Activated naive CD8-positive, alpha-beta T cell treated with anti-CD3 and anti-CD28 coated beads, Interleukin-2, amount 10 ng/mL, durations not matched to agents 7 days and 5 days (primary cell): ENCODE measurements around the gene BICRAL. TPM values are rescaled to one million over a fixed set of nuclear protein-coding genes. Genes with fewer than 3 reads are reported as not detected.
"Not testable (repeated sequence)": the region's sequence is repeated elsewhere in the genome, so short reads cannot be mapped to it uniquely, and the experiment has no call there.

Experiments
- ATAC-seq: fragments of 150-1000 bp; cut with Tn5 transposase; one replicate; pipeline ENCODE4 v1.10.0; 2021; ENCODE audit warnings: low read depth, moderate library complexity
- POLR2A ChIA-PET: fragments of 350-600 bp; sonication (Branson Sonifier 250); formaldehyde crosslinking; loops from one replicate; lab custom pipeline; 2021; ENCODE audit warnings: antibody characterized with exemption; lab: Charles Lee
- DNase-seq: peaks from one replicate; pipeline ENCODE4 v3.0.0; 2021
- H3K27ac Mint-ChIP-seq: one replicate; pipeline ENCODE4 v1.8.0; 2022; ENCODE audit warnings: mild to moderate bottlenecking, mixed read lengths
- H3K27me3 Mint-ChIP-seq: one replicate; pipeline ENCODE4 v1.8.0; 2022; ENCODE audit warnings: mild to moderate bottlenecking, moderate library complexity, mixed read lengths
- H3K36me3 Mint-ChIP-seq: one replicate; pipeline ENCODE4 v1.8.0; 2021; ENCODE audit warnings: mild to moderate bottlenecking, mixed read lengths
- H3K4me1 Mint-ChIP-seq: one replicate; pipeline ENCODE4 v1.8.0; 2021; ENCODE audit warnings: mixed read lengths
- H3K4me3 Mint-ChIP-seq: one replicate; pipeline ENCODE4 v1.8.0; 2022; ENCODE audit warnings: mild to moderate bottlenecking, moderate library complexity, mixed read lengths
- H3K9me3 Mint-ChIP-seq: one replicate; pipeline ENCODE4 v1.8.0; 2021; ENCODE audit warnings: mixed read lengths
- total RNA-seq, 2 experiments: library from RNA; stranded (reverse); gene quantifications; one replicate each; pipeline ENCODE4 v1.2.3, GENCODE V29; 2021

Gene BICRAL
- total RNA-seq, 2 experiments from 2014 or later: 28.3 to 29.6 TPM

DNA sequence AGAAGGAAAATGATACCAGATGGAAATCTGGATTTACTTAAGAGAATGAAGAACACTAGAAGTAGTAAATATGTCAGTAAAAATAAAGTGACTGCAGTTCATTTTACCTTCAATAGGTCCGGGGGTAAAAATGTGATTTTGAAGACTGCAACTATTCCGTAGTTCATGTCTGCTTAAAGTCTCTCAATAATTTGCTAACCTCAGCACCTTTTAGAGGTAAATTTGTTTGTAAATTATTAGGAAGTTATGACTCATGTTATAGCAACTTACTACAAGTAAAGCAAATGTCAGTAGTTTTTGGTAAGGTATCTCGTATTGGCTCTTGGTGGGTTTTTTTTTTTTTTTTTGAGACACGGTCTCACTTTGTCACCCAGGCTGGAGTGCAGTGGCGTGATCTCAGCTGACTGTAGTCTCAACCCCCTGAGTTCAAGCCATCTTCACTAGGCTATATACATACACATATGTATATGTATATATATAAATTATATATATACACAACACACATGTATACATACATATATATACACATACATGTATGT is 32.1 kb downstream of the BICRAL start:
- POLR2A ChIA-PET: no interaction called here

GRCh38 chr6:42815726-42816125 is 33.9 kb downstream of the BICRAL start:
- POLR2A ChIA-PET: interaction anchor here (0.7 kb wide), 1 partner anchor 33 kb away, joined by 3 read pairs; no protein-coding TSS in a partner anchor
- not testable (repeated sequence) for H3K4me1 Mint-ChIP-seq, H3K27ac Mint-ChIP-seq, H3K4me3 Mint-ChIP-seq, ATAC-seq, DNase-seq, H3K9me3 Mint-ChIP-seq, H3K27me3 Mint-ChIP-seq
- H3K36me3 Mint-ChIP-seq: peaks cover 13% of the 10 kb centered on the region

More for the DNA sequence above, 32.1 kb downstream of the BICRAL start:
- Mint-ChIP-seq H3K27ac (no peak overlapping the region), H3K36me3 (peaks cover 9% of the 10 kb centered on the region), H3K4me3 (no peak overlapping the region), H3K27me3 (no peaks in the 10 kb centered on the region), H3K4me1 (no peaks in the 10 kb centered on the region), H3K9me3 (no peaks in the 10 kb centered on the region)
- ATAC-seq: no peak
- no peak for DNase-seq

DNA sequence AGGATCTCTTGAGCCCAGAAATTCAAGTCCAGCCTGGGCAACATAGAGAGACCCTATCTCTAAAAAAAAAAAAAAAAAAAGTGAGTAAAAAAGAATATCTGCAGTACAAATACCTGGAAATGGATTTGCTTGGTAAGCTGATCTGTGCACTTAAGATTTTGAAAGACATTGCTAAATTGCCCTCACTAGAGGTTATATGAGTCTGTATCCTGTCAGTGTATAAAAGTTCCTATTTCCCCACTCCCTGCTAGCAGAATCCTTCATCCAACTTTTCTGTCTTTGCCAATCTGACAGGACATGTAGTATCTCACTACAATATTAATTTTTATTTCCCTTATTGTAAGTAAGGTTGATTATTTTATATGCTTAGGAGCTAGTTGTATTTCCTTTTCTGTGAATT is 36.1 kb downstream of the BICRAL start:
- POLR2A ChIA-PET: interaction anchor here (0.8 to 1.0 kb wide), 2 partner anchors 27 to 72 kb away, joined by 3 to 5 read pairs; partner anchors contain the start of gene TBCC
- peaks cover 15% of the 10 kb centered on the region for H3K36me3 Mint-ChIP-seq
- H3K4me3 Mint-ChIP-seq: no peak overlapping the region
- H3K27me3 Mint-ChIP-seq: no peaks in the 10 kb centered on the region
- H3K4me1 Mint-ChIP-seq: peaks cover 10% of the 10 kb centered on the region
- no peak for DNase-seq
- no peak for ATAC-seq
- no peak overlapping the region for H3K27ac Mint-ChIP-seq
- H3K9me3 Mint-ChIP-seq: no peaks in the 10 kb centered on the region

DNA sequence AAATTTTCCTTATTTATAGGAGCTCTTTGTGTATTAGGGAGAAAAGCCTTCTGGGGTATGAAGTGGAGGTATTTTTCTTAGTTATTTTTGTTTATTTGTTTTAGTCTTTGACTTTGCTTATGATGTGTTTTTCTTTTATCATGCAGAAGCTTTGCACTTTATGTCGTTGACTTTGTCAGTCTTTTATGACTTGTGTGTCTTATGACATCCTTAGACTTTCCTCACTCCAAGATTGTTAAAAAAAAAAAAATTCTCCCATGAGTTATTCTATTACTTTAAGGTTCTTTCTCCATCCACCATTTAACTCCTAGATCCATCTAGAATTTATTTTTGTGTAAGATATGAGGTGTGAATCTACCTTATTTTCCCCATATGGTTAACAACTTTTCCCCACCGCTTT is 36.6 kb downstream of the BICRAL start:
- H3K4me1 Mint-ChIP-seq: peaks cover 10% of the 10 kb centered on the region

DNA sequence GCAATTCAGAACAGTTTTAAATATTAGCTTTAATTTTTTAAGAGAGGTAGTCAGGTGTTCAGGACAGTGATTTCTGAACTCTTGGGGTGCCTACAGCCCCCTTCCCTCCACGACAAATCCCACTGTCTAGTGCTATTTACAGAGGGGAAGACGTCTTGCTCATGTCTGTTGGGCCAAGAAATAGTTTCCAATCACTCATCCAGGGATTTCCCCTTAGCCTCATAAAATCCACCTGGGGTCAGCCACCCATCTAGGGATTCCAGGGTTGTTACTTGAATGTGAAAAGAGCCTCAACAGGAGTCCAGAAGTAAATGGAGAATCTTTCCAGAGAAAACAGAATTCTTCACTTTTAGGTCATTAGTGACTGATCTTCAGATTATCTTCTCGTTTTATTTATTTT is 37.0 kb downstream of the BICRAL start:
- DNase-seq (no peak), ATAC-seq (no peak)
- Mint-ChIP-seq H3K4me3 (no peak overlapping the region), H3K27ac (no peak overlapping the region), H3K36me3 (peaks cover 11% of the 10 kb centered on the region), H3K27me3 (no peaks in the 10 kb centered on the region), H3K4me1 (peaks cover 10% of the 10 kb centered on the region), H3K9me3 (no peaks in the 10 kb centered on the region)
- POLR2A ChIA-PET: interaction anchor here (1.0 kb wide), 1 partner anchor 28 kb away, joined by 5 read pairs; no protein-coding TSS in a partner anchor

More for the DNA sequence above, 36.6 kb downstream of the BICRAL start:
- H3K36me3 Mint-ChIP-seq: peaks cover 12% of the 10 kb centered on the region
- no peak for DNase-seq
- H3K9me3 Mint-ChIP-seq: no peaks in the 10 kb centered on the region
- POLR2A ChIA-PET: interaction anchor here (0.8 to 1.0 kb wide), 2 partner anchors 28 to 72 kb away, joined by 3 to 5 read pairs; partner anchors contain the start of gene TBCC
- H3K27ac Mint-ChIP-seq: no peak overlapping the region
- H3K27me3 Mint-ChIP-seq: no peaks in the 10 kb centered on the region
- H3K4me3 Mint-ChIP-seq: no peak overlapping the region
- no peak for ATAC-seq

GRCh38 chr6:42819803-42820511 is 38.1 kb downstream of the BICRAL start:
- ATAC-seq (peak; percentile 86), DNase-seq (no peak)
- Mint-ChIP-seq H3K36me3 (peaks cover 11% of the 10 kb centered on the region), H3K9me3 (no peaks in the 10 kb centered on the region), H3K4me1 (peaks cover 10% of the 10 kb centered on the region), H3K27ac (no peak overlapping the region), H3K4me3 (no peak overlapping the region), H3K27me3 (no peaks in the 10 kb centered on the region)
- POLR2A ChIA-PET: interaction anchor here (0.7 kb wide), 1 partner anchor 31 kb away, joined by 3 read pairs; no protein-coding TSS in a partner anchor

- Mint-ChIP-seq H3K4me3 (no peak overlapping the region), H3K27ac (peak overlapping the region; percentile 74), H3K4me1 (peaks cover 10% of the 10 kb centered on the region), H3K36me3 (peaks cover 13% of the 10 kb centered on the region), H3K27me3 (no peaks in the 10 kb centered on the region), H3K9me3 (no peaks in the 10 kb centered on the region)
- no peak for ATAC-seq
- DNase-seq: no peak
- POLR2A ChIA-PET: no interaction called here
These were observed 38.9 kb downstream of the BICRAL start for GRCh38 chr6:42820512-42821340.

- no peaks in the 10 kb centered on the region for H3K9me3 Mint-ChIP-seq
- H3K27me3 Mint-ChIP-seq: no peaks in the 10 kb centered on the region
- no peak for DNase-seq
- POLR2A ChIA-PET: no interaction called here
- H3K4me3 Mint-ChIP-seq: no peak overlapping the region
- peaks cover 10% of the 10 kb centered on the region for H3K4me1 Mint-ChIP-seq
- peaks cover 13% of the 10 kb centered on the region for H3K36me3 Mint-ChIP-seq
- ATAC-seq: no peak
- no peak overlapping the region for H3K27ac Mint-ChIP-seq
These were observed 39.5 kb downstream of the BICRAL start for GRCh38 chr6:42821341-42821668.

DNA sequence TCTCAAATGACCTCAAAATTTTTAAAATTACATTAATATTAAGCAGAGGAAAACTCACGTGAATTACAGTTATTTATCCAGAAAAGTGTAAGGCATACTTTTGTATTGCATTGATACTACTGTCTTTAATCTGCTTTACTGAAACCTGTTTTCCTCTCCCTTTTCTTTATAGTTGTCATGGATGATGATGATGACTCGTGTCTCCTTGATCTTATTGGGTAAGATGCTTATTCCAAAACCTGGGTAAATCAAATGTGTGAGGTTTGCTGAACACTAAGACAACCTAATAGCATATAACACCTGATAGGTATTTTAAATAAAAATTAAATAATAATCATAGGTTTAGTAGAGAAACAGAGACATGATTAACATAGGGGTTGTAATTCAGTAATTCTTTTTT is 40.0 kb downstream of the BICRAL start:
- POLR2A ChIA-PET: no interaction called here
- no peak for DNase-seq
- no peak overlapping the region for H3K4me3 Mint-ChIP-seq
- peaks cover 10% of the 10 kb centered on the region for H3K4me1 Mint-ChIP-seq
- ATAC-seq: no peak
- H3K36me3 Mint-ChIP-seq: peaks cover 17% of the 10 kb centered on the region
- H3K27me3 Mint-ChIP-seq: no peaks in the 10 kb centered on the region
- H3K9me3 Mint-ChIP-seq: no peaks in the 10 kb centered on the region
- no peak overlapping the region for H3K27ac Mint-ChIP-seq

- Mint-ChIP-seq H3K4me3 (no peak overlapping the region), H3K4me1 (no peaks in the 10 kb centered on the region), H3K27me3 (no peaks in the 10 kb centered on the region), H3K9me3 (no peaks in the 10 kb centered on the region), H3K36me3 (peaks cover 32% of the 10 kb centered on the region), H3K27ac (no peak overlapping the region)
- ATAC-seq (no peak), DNase-seq (no peak)
- POLR2A ChIA-PET: no interaction called here
These were observed 47.8 kb downstream of the BICRAL start for GRCh38 chr6:42829561-42830092.

DNA sequence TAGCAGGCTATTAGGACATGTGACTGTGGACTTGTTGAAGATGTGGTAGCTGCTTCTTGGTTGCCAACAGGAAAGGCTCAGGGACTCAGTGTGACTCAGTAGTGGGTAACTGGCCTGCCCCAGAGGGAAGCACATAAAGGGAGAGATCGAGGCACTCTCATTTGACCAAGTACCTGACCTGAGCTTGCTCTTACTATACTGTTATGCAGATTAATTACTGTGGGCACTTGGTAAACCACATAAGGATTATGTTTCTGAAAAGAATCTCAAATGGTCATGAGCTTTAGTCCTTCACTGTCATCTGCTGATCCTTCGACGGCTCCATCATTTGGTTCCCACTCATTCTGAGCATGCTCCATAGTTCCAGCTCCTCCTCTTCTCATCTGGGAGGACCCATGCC is 49.4 kb downstream of the BICRAL start:
- Mint-ChIP-seq H3K9me3 (no peaks in the 10 kb centered on the region), H3K27me3 (no peaks in the 10 kb centered on the region), H3K27ac (no peak overlapping the region), H3K4me1 (no peaks in the 10 kb centered on the region), H3K4me3 (no peak overlapping the region), H3K36me3 (peaks cover 33% of the 10 kb centered on the region)
- POLR2A ChIA-PET: no interaction called here
- DNase-seq: no peak
- ATAC-seq: no peak

DNA sequence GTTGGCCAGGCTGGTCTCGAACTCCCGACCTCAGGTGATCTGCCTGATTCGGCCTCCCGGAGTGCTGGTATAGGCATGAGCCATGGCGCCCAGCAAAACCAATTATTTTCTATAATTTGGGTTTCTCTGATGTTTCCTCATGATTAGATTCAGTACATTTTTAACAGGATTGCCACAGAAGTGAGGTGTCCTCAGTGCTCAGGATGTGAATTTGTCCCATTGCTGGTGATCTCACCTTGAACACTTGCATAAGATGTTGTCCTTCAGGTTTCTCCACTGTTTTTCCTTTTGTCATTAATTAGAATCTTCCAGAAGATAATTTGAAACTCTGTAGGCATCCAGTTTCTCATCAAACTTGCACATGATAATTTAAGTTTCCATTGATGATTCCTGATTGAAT is 52.2 kb downstream of the BICRAL start:
- no peak for ATAC-seq
- no peak overlapping the region for H3K27ac Mint-ChIP-seq
- H3K27me3 Mint-ChIP-seq: no peaks in the 10 kb centered on the region
- peaks cover 19% of the 10 kb centered on the region for H3K36me3 Mint-ChIP-seq
- H3K4me3 Mint-ChIP-seq: no peak overlapping the region
- DNase-seq: no peak
- no peaks in the 10 kb centered on the region for H3K9me3 Mint-ChIP-seq
- no peaks in the 10 kb centered on the region for H3K4me1 Mint-ChIP-seq
- POLR2A ChIA-PET: interaction anchor here (0.6 kb wide), 1 partner anchor 19 kb away, joined by 4 read pairs; no protein-coding TSS in a partner anchor
